Hematopoietic multipotent progenitor cell (in vitro differentiated cells): ENCODE data around the gene SCAMP3. TPM values are rescaled to one million over a fixed set of nuclear protein-coding genes. Genes with fewer than 3 reads are reported as not detected.

ENCODE experiments used
- DNase-seq, 3 donors: peaks; one replicate each; pipeline ENCODE4 v3.0.0-alpha.2; 2011 to 2015; ENCODE audit warnings: low read depth in 2 of 3, low spot score in 2 of 3
- total RNA-seq: library from RNA; depleted of rRNA; stranded (reverse); fragments of >200 nt; gene quantifications from one replicate; pipeline ENCODE4 v1.2.3, GENCODE V29; 2012

The SCAMP3 gene
- total RNA-seq, 1 donor, result 55.7 TPM

DNA sequence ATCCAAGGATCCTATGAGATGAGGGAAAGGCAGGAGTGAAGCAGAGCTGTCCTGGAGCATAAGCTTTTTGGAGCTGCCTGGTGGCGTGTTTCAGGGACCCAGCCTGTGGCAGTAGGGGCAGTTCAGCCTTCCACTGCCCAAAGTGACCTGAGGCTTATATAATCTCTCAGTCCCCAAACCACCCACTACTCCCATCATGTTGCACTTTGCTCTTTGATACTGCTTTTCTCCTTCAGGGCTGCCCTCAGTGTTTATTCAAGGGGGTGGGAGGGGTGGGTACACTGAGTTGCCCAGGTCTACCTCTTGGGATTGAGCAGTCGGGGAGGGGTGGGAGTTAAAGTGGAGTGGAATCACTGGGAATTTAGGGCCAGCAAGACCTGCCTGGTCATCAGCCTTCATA, 24.4 kb upstream of the SCAMP3 start:
- no peak for DNase-seq

DNA sequence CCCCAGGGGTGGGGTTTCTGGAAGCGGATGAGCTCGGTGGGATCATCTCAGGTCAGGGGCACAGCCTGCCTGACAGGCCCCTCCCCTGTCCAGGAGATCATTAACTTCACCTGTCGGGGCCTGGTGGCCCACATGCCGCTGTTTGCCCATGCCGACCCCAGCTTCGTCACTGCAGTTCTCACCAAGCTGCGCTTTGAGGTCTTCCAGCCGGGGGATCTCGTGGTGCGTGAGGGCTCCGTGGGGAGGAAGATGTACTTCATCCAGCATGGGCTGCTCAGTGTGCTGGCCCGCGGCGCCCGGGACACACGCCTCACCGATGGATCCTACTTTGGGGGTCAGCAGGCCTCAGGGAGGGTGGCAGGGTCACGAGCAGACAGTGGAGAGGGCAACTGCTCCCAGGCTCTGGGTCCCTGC, 23.5 kb upstream of the SCAMP3 start:
- no peak for DNase-seq

DNA sequence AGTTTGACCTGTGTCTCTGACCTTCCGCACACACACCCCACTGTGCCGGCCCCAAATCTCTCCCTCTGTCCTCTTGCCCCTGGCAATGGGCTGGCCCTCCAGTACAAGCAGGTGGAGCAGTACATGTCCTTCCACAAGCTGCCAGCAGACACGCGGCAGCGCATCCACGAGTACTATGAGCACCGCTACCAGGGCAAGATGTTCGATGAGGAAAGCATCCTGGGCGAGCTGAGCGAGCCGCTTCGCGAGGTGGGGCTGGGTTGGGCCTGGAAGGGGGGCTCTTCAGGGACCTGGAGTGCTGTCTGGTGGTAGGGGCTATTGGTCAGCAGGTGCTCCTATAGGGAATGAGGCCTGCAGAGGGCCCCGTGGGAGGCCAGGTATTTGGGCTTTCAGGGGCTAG, 22.9 kb upstream of the SCAMP3 start:
- DNase-seq, result no peak

DNA sequence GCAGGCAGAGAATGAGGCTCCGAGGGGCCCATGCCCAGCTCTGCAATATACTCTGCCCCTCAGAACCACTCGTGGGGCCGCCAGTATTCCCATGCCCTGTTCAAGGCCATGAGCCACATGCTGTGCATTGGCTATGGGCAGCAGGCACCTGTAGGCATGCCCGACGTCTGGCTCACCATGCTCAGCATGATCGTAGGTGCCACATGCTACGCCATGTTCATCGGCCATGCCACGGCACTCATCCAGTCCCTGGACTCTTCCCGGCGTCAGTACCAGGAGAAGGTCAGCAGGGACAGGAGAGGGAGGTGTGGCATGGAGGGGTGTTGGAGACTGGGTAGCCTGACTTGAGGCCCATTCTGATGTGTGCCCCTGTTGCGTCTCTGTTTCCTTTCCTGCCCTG, 22.3 kb upstream of the SCAMP3 start:
- no peak for DNase-seq

DNA sequence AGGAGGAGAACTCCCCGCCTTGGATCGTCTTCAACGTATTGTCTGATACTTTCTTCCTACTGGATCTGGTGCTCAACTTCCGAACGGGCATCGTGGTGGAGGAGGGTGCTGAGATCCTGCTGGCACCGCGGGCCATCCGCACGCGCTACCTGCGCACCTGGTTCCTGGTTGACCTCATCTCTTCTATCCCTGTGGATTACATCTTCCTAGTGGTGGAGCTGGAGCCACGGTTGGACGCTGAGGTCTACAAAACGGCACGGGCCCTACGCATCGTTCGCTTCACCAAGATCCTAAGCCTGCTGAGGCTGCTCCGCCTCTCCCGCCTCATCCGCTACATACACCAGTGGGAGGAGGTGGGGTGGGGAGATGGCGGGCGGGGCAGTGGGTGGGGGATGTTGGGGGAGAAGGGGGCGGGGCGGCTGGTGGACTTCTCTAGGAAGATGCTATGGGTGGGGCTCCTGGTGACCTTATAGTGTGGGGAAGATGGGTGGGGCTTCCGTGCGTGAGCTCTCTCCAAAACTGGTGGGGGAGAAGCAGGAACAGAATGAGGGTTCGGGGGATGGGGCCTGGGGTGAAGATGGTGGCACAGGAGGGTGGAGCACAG, 20.4 kb upstream of the SCAMP3 start:
- DNase-seq, result no peak

DNA sequence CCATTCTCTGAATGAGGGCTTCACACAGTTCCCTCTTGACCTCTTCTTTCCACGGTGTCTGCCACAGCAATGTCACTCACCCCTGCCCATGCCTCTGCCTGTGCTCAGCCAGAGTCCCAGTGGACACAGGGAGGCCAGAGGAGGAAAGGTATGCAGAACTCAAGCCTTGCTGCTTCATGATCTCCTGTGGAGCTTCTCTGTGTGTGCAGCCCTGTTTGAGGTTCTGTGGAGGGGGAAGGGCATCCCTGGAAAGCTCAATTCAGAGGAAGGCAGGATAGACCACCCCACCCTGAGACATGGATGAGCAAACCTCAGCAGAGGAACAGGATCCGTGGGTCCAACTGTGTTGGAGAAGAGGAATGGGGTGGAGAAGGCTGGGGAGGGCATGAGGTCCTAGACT, 17.1 kb upstream of the SCAMP3 start:
- no peak for DNase-seq

DNA sequence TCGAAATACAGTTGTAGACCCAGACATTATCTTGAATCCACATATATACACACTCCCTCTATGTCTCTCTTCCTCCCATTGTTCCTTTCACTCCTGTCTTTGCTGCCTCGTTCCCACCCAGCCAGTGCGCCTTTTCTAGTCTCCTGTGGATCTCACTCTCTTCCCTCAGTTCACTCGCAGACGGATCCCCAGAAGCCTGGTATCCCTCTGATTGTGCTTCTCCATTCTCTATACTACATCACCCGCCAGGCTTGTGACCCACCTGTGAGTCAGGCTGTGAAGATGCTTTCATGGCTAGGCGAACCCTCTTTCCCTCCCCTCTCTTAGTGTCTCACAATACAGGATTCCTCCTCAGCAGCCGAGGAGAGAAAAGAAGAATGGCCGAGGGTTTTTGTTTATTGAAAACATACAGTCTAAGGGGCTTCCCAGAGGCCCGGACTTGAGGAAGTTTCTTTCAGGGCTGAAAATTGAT, 16.6 kb upstream of the SCAMP3 start:
- DNase-seq, result no peak

DNA sequence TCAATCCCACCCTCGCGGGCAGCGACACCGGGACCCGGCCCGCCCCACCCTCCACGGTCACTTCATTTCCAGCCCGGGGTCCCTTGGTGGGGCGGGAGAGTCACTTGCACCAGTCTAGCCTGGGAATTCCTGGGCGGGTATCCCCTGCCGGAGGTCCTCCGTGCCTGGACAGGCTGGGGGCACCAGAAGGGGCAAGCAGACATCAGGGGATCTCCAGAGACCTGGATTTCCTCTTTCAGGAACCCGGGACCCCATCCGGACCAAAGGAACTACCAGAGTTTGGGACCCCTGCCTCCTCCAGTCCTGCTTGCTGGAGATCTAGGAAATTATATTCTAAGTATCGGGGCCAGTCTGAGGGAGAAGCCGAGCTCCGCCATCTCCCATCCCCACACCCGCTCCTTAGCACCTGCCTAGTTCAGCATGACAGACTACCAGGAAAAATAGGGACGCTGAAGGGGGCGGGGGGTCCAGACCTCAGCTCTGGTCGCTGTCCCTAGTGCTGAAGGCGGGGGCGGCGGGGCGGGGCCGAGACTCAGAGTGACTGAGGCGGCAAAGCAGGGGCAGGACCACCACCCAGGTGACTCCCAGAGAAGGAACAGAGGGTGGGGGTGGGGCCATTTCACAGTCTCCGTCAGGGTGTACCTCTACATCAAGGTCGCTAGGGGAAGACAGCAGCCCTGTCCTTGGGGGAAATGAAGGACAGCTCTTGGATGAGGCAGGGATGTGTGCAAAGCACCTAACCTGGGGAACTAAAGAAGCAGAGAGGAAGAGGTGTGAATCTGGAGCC, 15.9 kb upstream of the SCAMP3 start:
- DNase-seq, result peak; percentile 43 to 80 (median 77)

DNA sequence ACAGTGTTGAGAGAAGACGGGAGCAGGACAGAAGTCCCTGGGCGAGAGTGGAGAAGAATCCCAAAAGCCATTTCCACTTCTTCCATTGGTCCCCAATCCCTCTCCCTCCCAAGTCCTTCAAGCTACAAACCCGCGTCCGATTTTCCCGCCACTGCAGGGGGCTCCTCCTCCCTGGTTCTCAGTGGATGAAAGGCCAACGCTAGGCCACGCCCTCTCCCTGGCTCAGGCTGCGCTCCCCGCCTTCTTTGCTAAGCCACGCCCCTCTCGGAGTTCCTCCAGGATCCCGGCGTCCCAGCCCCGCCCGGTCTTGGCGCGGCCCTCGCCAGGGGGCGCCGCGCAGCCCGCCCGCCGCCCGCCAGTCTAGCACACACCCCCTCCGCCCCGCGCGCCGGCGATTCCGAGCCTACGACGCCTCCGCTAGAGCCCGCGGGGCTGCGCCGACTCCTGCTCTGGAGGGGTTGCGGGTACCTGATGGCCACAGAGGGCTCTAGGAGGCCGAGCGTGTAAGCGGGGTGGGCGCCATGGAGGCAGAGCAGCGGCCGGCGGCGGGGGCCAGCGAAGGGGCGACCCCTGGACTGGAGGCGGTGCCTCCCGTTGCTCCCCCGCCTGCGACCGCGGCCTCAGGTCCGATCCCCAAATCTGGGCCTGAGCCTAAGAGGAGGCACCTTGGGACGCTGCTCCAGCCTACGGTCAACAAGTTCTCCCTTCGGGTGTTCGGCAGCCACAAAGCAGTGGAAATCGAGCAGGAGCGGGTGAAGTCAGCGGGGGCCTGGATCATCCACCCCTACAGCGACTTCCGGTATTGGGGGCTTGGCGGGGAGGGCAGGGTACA, 15.1 kb upstream of the SCAMP3 start, which contains the start of gene HCN3:
TSS of gene HCN3 (plus strand) at position 394 of the 832 bp plus-strand sequence. CDS start at position 522, 128 bp downstream.
- DNase-seq, result peak; percentile 78 to 96 (median 94)

DNA sequence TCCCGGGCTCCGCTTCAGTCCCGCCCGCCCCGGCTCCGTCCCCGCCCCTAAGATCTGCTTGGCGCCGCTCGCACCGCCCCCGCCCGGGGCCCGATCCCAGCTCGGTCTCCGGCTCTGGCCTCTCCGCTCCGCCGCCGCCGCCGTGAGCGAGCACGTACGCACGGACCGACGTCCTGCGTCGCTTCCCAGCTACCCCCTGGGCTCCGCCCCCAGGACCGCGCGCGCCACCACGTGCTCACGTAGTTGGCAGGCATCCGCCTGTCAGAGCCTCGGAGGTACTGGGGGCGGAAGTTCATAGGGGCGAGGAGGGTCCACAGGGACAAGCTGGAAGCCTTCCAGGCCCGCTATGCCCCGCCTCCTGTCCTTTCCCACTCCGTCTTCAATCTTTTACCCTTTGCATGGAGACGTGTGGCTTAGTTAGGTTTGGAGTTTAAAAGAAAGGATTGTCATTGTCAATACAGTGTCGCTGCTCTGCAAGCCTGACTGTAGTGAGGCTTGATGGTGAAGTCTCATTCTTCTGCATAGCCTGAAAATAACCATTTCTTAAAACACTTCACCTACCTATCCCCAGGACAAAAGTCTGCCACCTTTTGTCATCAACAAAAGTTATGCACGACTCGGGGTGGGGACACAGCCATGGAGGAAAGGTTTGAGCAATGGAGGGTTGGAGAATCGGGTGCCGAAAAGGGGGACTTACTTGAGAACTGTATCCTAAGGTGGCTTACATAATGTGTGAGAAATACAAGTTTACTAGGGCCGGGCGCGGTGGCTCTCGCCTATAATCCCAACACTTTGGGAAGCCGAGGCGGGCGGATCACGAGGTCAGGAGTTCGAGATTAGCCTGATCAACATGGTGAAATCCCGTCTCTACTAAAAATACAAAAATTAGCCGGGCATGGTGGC, 11.4 kb upstream of the SCAMP3 start, which contains the start of gene CLK2:
TSS of gene CLK2 (minus strand) at position 162 of the 903 bp plus-strand sequence. CDS start 2,527 bp downstream, outside the sequence.
- DNase-seq, result peak; percentile 81 to 94 (median 91)

DNA sequence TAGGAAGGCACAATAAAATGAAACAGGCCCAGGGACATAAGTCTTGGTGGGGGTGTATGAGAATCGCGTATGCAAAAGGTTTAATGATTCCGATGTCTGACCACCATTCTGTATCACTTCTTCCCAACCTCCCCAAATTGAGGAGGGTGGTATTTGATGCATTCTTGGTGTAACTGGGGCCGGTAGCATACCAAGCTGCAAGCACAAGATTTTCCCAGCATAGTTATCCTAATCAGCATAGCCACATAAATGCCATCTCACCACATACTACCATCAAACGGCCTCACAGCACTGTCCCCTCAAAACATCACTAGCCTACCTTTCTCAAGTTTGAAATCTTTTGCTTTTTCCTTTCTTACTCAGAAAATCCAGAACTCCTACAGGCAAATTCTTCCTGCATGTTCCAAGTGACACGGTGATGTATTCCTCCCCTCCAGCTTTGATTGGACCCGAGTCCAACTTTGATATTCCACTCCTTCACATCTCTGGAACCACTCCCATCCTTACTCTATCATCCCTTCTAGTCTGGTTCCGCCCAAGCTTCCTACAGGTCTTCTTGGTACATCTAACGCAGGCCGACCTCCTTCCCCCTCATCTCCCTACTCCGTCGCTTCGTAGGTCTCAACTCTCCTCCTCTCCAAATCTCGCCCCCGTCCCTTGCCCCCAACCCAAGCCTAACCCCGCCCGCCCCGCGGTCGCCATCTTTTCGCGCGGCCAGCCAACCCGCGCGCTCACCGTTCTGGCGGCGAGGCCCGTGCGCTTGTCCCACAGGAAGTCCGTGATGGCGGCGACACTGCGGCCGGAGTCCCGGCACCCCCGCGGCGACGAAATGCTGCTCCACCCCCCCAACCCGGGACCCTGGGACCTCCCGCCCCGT, 10.5 kb upstream of the SCAMP3 start:
- DNase-seq, result peak in 2 of 3 donors; percentile 52 to 61

DNA sequence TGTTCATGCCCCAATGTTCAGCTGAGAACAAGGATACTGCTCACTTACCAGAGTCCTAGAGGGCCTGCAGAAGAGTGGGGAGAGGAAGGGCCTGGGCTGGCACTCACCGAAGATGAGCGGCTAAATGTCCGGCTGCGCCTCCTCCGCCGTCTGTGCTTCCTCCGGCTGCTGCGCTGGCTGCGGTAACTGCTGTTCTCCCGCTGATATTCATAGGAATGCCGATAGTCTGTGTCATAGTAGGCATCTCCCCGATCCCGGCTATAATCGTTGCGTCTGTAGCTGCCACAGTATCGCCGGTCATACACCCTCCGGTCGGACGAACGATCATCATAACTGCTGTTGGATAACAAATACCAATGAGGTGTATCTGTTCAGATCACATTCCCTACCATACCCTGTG, 7.2 kb upstream of the SCAMP3 start:
- no peak for DNase-seq

DNA sequence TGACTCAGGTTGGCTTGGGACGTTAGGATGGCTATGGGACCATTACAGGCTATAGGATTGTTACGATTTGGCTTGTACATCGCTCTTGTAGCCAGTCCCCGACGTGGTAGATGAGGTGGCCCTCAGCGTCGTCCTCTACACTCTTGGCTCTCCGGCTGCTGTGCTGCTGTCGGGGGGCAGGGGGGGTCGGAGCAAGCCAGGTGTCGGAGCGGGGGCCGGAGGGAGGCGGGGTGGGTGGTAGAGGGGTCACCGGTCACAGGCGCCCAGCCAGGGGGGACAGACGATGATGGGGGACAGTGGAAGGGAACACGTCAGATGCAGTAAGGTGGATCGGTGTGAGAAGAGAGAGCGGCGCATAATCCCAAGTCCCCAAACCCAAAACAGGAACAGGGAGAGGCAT, 6.5 kb upstream of the SCAMP3 start:
- no peak for DNase-seq

DNA sequence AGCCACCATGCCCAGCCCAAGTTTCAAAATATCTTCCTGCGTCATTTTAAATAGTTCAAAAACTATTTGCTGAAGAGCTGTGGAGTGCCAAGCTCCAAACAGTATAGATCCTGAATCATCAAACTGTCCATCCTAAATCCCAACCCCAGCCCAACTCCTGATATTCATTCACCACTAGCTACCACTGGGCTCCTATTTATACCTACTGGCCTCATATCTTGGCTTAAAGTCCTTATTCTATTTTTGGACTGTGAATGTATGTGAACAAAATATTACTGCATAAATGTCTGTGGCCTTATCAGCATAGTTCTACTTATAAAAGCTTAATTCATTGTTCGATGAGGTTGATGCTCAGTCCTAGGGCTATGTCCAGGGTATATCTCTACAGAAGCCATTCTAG, 5.2 kb upstream of the SCAMP3 start:
- DNase-seq, result no peak

DNA sequence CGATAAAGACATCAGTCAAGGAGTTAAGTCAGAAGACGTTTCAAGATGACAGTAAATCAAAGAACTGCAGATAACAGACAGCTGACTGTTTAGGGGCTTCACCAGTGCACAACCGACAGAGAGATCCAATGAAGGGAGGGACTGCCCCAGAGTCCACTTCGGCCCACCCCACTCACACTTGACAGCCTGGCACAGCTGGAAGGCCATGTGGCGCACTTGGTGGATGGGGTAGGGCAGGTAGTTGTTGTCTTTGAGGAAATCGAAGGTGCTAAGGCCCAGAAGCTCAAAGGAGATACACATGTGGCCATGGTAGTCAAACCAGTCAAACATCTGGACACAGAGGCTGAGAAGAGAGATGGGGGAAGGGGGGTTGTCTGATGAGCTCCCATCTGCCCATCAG, 4.4 kb upstream of the SCAMP3 start:
- DNase-seq, result no peak

DNA sequence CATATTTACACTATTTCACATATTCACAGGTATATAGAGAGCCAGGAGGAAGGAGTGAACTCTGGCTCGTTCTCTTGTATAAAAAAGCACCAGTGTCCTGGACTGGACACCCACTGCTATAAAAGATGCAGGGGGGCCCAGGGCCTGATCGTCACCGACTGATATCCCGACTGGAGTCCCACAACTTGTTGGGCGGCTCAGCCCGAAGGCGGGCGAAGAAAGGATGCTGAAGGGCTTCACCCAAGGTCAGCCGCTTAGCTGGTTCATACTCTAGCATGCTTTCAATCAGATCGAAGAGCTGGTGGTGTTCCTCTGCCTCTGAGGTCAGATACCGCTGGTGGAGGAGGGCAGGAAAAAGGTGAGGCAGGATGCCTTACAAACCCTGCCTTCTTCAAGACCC, 907 bp upstream of the SCAMP3 start:
- DNase-seq, result no peak

DNA sequence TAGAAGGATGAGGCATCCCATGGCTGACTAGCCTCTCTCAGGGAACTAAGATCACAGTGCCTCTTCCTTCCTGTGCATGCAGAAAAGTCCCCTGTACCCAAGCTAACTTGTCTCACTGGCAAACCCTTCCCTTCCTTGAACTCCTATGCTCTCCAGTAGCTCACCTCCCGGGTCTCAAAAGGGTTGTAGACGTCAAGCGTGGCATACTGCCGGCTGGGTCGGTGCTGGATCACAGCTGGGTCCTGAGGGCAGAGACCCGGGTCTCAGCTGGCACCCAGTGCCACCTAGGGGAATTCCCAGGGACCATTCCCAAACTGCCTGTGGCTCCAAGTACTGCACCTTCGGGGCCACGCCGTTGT, 688 bp downstream of the SCAMP3 start:
- no peak for DNase-seq

DNA sequence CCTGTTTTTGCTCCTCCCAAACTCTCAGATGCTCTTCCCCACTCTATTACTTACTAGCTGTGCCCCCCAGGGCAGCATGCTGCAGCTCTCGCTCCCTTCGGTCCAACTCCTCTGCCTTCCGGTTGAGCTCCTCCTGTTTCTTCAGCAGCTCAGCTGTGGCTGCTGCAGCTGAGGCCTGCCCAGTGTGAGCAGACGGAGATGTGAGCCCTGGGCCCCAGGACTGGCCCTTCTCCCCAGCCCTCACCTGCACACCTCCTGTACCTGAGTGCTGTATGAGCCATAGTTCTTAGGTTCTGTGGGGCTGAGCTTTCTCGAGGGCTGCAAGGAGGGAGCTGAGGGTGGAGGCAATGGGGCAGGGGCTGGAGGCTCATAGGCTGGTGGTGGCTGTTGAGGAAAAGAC, 1.9 kb downstream of the SCAMP3 start:
- no peak for DNase-seq
